ENCODE measurements around the gene PKM.

PKM gene

GRCh38 chr15:72155003-72155621 is 75.9 kb downstream of the PKM start:
- no peak overlapping the region for H3K4me3 Mint-ChIP-seq
- no peak overlapping the region for H3K27ac Mint-ChIP-seq
- DNase-seq = no peak

DNA sequence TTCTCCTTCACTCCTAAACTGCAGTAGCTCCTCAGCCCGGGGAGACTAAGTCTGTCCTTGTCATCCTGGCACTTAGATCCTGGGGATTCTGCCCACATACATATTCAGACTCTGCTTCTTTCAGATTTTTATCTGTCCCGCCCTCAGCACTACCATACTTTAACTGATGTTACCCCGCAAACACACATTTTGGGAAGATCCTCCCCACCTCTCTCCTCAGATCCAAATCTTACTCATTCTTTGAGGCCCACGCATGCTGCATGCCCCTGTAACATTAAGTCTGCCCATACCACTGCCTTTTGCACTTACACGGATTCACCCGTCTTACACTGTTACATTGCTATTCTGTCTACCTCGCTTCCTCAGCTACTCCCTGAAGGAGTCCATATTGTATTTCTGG is 76.7 kb downstream of the PKM start:
- Mint-ChIP-seq H3K4me3 (no peak overlapping the region), H3K4me1 (ENCODE audit: low read depth) (peaks cover 4% of the 10 kb centered on the region), H3K27me3 (no peaks in the 10 kb centered on the region), H3K36me3 (ENCODE audit: low read depth) (no peaks in the 10 kb centered on the region), H3K9me3 (no peaks in the 10 kb centered on the region), H3K27ac (no peak overlapping the region)
- no peak for DNase-seq

More at GRCh38 chr15:72155003-72155621, 75.9 kb downstream of the PKM start:
- Mint-ChIP-seq H3K27me3 (no peaks in the 10 kb centered on the region), H3K4me1 (ENCODE audit: low read depth) (peaks cover 4% of the 10 kb centered on the region), H3K9me3 (no peaks in the 10 kb centered on the region), H3K36me3 (ENCODE audit: low read depth) (no peaks in the 10 kb centered on the region)

- Mint-ChIP-seq H3K27ac (no peak overlapping the region), H3K36me3 (ENCODE audit: low read depth) (no peaks in the 10 kb centered on the region), H3K4me1 (ENCODE audit: low read depth) (peaks cover 4% of the 10 kb centered on the region), H3K9me3 (no peaks in the 10 kb centered on the region), H3K27me3 (no peaks in the 10 kb centered on the region), H3K4me3 (no peak overlapping the region)
- DNase-seq = no peak
Measured at GRCh38 chr15:72153269-72154000, 77.6 kb downstream of the PKM start.
